ENCODE measurements around the gene MGAT4A.

DNA sequence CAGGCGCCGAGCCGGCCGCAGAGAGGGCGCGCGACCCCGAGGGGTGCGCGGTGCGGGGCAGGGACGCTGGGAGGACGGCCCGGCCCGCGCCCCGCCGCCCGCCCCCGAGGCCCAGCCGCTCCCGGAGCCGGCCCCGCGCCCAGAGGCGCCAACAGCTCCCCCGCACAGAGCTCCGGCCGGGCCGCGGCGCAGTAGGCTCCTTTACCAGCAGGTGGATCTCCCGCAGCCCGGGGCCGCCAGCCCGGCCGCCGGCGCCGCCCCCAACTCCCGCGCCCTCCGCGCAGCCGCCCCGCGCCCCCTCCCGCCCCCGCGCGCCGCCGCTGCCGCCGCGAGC lies 258 bp downstream of the MGAT4A start:
- TF ChIP-seq, protein P1, sequence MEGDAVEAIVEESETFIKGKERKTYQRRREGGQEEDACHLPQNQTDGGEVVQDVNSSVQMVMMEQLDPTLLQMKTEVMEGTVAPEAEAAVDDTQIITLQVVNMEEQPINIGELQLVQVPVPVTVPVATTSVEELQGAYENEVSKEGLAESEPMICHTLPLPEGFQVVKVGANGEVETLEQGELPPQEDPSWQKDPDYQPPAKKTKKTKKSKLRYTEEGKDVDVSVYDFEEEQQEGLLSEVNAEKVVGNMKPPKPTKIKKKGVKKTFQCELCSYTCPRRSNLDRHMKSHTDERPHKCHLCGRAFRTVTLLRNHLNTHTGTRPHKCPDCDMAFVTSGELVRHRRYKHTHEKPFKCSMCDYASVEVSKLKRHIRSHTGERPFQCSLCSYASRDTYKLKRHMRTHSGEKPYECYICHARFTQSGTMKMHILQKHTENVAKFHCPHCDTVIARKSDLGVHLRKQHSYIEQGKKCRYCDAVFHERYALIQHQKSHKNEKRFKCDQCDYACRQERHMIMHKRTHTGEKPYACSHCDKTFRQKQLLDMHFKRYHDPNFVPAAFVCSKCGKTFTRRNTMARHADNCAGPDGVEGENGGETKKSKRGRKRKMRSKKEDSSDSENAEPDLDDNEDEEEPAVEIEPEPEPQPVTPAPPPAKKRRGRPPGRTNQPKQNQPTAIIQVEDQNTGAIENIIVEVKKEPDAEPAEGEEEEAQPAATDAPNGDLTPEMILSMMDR (IDR thresholded peaks at IDR 0.05) = no peak
- TF ChIP-seq POLR2AphosphoS5 (IDR thresholded peaks at IDR 0.05) (no peak), EP300 (IDR thresholded peaks at IDR 0.05) (no peak)

All from suprapubic skin (tissue), 4 donors.